Caco-2 (cell line): ENCODE data around the gene BARX2. TPM values are rescaled to one million over a fixed set of nuclear protein-coding genes. Genes with fewer than 3 reads are reported as not detected.

Experiments used
- BruUV-seq: library from RNA; stranded (reverse); fragments of 400-500 nt; replicated peaks from 2 replicates; lab custom pipeline; 2021; lab: Mats Ljungman, UMichigan
- CTCF ChIA-PET: fragments of 300-600 bp; sonication (Branson Sonifier 250); formaldehyde crosslinking; loops from one replicate; lab custom pipeline; 2022; ENCODE audit warnings: antibody characterized with exemption; lab: Charles Lee
- POLR2A ChIA-PET: fragments of 300-600 bp; sonication (Branson Sonifier 250); formaldehyde crosslinking; loops from one replicate; lab custom pipeline; 2022; ENCODE audit warnings: antibody characterized with exemption; lab: Charles Lee
- DNase-seq, 2 experiments: peaks; one replicate each; pipeline versions ENCODE4 v3.0.0 to v3.0.0-alpha.2; 2020 to 2022
- H3K27me3 ChIP-seq: replicated peaks from 2 replicates; pipeline ENCODE4 v1.6.0; 2011; ENCODE audit warnings: low read length; ENCODE audit not compliant: control insufficient read depth, insufficient read depth
- H3K36me3 ChIP-seq: 2 replicates; pipeline ENCODE4 v1.5.1; 2011; ENCODE audit warnings: low read length; ENCODE audit not compliant: control insufficient read depth, insufficient read depth
- H3K4me1 ChIP-seq: fragments of 250-450 bp; sonication (Bioruptor Pico); 2 replicates; pipeline ENCODE4 v1.5.1; 2020; ENCODE audit warnings: mild to moderate bottlenecking
- H3K4me3 ChIP-seq: 2 replicates; pipeline ENCODE4 v1.5.1; 2011; ENCODE audit warnings: low read depth, mild to moderate bottlenecking, control low read depth, low read length
- H3K9me3 ChIP-seq: fragments of 250-450 bp; sonication (Bioruptor Pico); 2 replicates; pipeline ENCODE4 v1.5.1; 2020; ENCODE audit warnings: mild to moderate bottlenecking, moderate library complexity
- H3K27ac Mint-ChIP-seq: one replicate; pipeline ENCODE4 v1.8.0; 2022; ENCODE audit warnings: mixed read lengths; ENCODE audit not compliant: unreplicated experiment
- H3K27me3 Mint-ChIP-seq: one replicate; pipeline ENCODE4 v1.8.0; 2022; ENCODE audit warnings: mixed read lengths; ENCODE audit not compliant: insufficient read depth, unreplicated experiment
- H3K36me3 Mint-ChIP-seq: one replicate; pipeline ENCODE4 v1.8.0; 2022; ENCODE audit warnings: mild to moderate bottlenecking, mixed read lengths; ENCODE audit not compliant: insufficient read depth, unreplicated experiment
- H3K4me1 Mint-ChIP-seq: one replicate; pipeline ENCODE4 v1.8.0; 2022; ENCODE audit warnings: low read depth, mixed read lengths; ENCODE audit not compliant: unreplicated experiment
- H3K4me3 Mint-ChIP-seq: one replicate; pipeline ENCODE4 v1.8.0; 2022; ENCODE audit warnings: mild to moderate bottlenecking, moderate library complexity, mixed read lengths; ENCODE audit not compliant: unreplicated experiment
- H3K9me3 Mint-ChIP-seq: one replicate; pipeline ENCODE4 v1.8.0; 2022; ENCODE audit warnings: mixed read lengths; ENCODE audit not compliant: unreplicated experiment
- CTCF ChIP-seq, 2 experiments: fragments of 200-600 bp in 1 of 2; IDR thresholded peaks; 1 replicate in 1 of 2; 2 replicates in 1 of 2; pipeline versions ENCODE4 v1.5.1 to v1.8.0; 2011 to 2022; ENCODE audit warnings: antibody characterized with exemption in 1 of 2, control low read depth in 1 of 2, inconsistent platforms in 1 of 2, low read depth in 1 of 2, low read length in 1 of 2, mild to moderate bottlenecking in 1 of 2, moderate library complexity in 1 of 2; ENCODE audit not compliant: insufficient read depth in 1 of 2, severe bottlenecking in 1 of 2, unreplicated experiment in 1 of 2
- intact Hi-C: fragments of 100-400 bp; cut with micrococcal nuclease; formaldehyde crosslinking; loops from one replicate; pipeline ENCODE4 v1.10.0; 2022; ENCODE audit not compliant: unreplicated experiment
- total RNA-seq: library from RNA; stranded (reverse); gene quantifications from 2 replicates; pipeline ENCODE4 v1.2.3, GENCODE V29; 2022

Gene BARX2
- total RNA-seq, 1 experiment from 2014 or later = 0.82 TPM

DNA sequence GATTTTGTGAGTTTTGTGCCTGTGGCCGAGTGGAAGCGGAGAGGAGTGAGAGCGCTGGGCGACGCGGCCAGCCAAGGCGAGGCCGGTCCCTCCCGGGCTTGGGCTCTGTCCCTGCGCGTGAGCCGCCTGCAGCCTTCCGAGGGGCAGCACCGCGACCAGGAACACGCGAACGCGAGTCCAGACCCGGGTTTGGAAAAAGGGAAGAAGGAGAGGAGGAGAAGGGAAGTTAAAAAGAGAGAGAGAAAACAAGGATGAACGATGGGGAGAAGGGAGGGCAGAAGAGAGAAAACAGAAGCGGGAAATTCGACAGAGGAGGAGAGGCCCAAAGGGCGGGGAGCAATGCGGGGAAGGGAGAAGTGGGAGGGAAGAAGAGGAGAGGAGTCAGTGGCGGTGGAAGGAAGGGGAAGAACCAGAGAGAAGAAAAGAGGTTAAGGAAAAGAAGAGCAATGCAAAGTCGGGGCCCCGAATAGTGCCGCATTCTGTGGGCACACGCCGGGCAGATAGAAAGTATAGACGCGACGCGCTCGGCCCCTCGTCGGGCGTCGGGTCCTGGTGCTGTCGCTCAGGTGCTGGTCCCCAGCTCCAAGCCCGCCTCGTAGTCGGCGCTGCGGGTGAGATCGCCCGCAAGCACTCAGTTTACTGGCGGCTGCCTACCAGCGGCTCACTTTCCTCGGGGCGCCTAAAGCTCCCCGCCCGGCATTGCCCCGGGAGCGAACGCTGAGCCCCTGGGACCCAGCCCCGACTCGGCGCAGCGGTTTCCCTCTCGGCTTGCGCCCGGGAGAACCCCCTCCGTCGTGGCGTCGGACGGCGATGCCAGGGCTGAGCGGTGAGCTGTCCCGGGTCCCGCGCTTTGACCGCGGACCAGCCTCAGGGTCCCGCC is 2.8 kb upstream of the BARX2 start:
- ChIA-PET CTCF (interaction anchor here (0.6 kb wide), 1 partner anchor 56 kb away, joined by 5 read pairs; no protein-coding TSS in a partner anchor), POLR2A (interaction anchor here (0.6 kb wide), 1 partner anchor 809 kb away, joined by 3 read pairs; no protein-coding TSS in a partner anchor)
- peaks cover 46% of the 10 kb centered on the region for H3K27me3 Mint-ChIP-seq
- peaks cover 6% of the 10 kb centered on the region for H3K27me3 ChIP-seq
- no peaks in the 10 kb centered on the region for H3K9me3 ChIP-seq
- H3K36me3 Mint-ChIP-seq = peaks cover 7% of the 10 kb centered on the region
- BruUV-seq = no TSS peak
- no peaks in the 10 kb centered on the region for H3K9me3 Mint-ChIP-seq
- intact Hi-C loops = no loop called here
- DNase-seq = no peak
- no peak overlapping the region for H3K27ac Mint-ChIP-seq
- H3K36me3 ChIP-seq = no peaks in the 10 kb centered on the region
- 0 out of 2 replicates have a peak, but pooled peaks cover 6% of the 10 kb centered on the region for H3K4me1 ChIP-seq
- TF ChIP-seq CTCF (IDR thresholded peaks at IDR 0.05; ENCODE audit: insufficient read depth in 1 of 2, low read depth in 1 of 2, low read length in 1 of 2, severe bottlenecking in 1 of 2, unreplicated experiment in 1 of 2) = no peak
- H3K4me1 Mint-ChIP-seq = peaks cover 6% of the 10 kb centered on the region
- H3K4me3 ChIP-seq = no peak overlapping the region
- peak overlapping the region; percentile 36 for H3K4me3 Mint-ChIP-seq

DNA sequence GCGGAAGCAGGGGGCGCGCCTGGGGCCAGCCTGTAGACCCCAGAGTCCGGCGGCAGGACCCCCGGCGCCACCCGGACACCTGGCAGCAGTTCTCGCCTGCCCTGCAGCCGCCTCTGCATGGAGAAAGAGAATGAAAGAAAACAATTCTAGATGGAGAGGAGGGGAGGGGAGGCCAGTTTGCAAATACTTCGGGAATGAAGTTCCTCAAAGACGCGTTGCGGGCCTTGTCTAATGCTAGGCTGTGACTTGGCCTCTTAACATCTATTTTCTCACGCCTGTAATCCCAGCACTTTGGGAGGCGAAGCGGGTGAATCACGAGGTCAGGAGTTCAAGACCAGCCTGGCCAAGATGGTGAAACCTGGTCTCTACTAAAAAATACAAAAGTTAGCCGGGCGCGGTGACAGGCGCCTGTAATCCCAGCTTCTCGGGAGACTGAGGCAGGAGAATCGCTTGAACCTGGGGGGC is 2.1 kb upstream of the BARX2 start:
- no peak overlapping the region for H3K4me3 ChIP-seq
- Mint-ChIP-seq H3K9me3 (no peaks in the 10 kb centered on the region), H3K36me3 (peaks cover 7% of the 10 kb centered on the region), H3K27me3 (peaks cover 45% of the 10 kb centered on the region), H3K27ac (no peak overlapping the region), H3K4me3 (peak overlapping the region; percentile 77), H3K4me1 (peaks cover 6% of the 10 kb centered on the region)
- CTCF ChIA-PET = interaction anchor here (0.6 kb wide), 1 partner anchor 55 kb away, joined by 5 read pairs; no protein-coding TSS in a partner anchor
- BruUV-seq = no TSS peak
- peaks cover 6% of the 10 kb centered on the region for H3K27me3 ChIP-seq
- DNase-seq = no peak
- H3K4me1 ChIP-seq = 0 out of 2 replicates have a peak, but pooled peaks cover 6% of the 10 kb centered on the region
- TF ChIP-seq CTCF (IDR thresholded peaks at IDR 0.05; ENCODE audit: insufficient read depth in 1 of 2, low read depth in 1 of 2, low read length in 1 of 2, severe bottlenecking in 1 of 2, unreplicated experiment in 1 of 2) = no peak
- H3K36me3 ChIP-seq = no peaks in the 10 kb centered on the region
- H3K9me3 ChIP-seq = no peaks in the 10 kb centered on the region
- intact Hi-C loops = no loop called here
- POLR2A ChIA-PET = no interaction called here
